Motor neuron (in vitro differentiated cells): ENCODE data around the gene LSAMP. TPM values are rescaled to one million over a fixed set of nuclear protein-coding genes. Genes with fewer than 3 reads are reported as not detected.

Source experiments
- ATAC-seq, 8 experiments: fragments of 200-7000 bp; cut with Tn5 transposase; replicated peaks in 6 of 8; 2 replicates each; pipeline ENCODE4 v1.8.0; 2021; ENCODE audit warnings: mild to moderate bottlenecking in 8 of 8, moderate library complexity in 8 of 8
- H3K27ac ChIP-seq, 2 donors: fragments of 250-450 bp; sonication (Bioruptor Pico); 2 replicates each; pipeline ENCODE4 v1.9.0; 2021; ENCODE audit warnings: antibody characterized with exemption in 2 of 2, mild to moderate bottlenecking in 2 of 2, moderate library complexity in 1 of 2
- H3K4me1 ChIP-seq, 2 donors: fragments of 250-450 bp; sonication (Bioruptor Pico); replicated peaks in 1 of 2; 2 replicates each; pipeline ENCODE4 v1.6.1; 2021; ENCODE audit warnings: antibody characterized with exemption in 2 of 2, mild to moderate bottlenecking in 2 of 2, moderate library complexity in 1 of 2
- H3K4me3 ChIP-seq, 5 donors: fragments of 250-450 bp; sonication (Bioruptor Pico); 2 replicates each; pipeline ENCODE4 v1.9.0; 2021; ENCODE audit warnings: antibody characterized with exemption in 5 of 5, mild to moderate bottlenecking in 5 of 5, moderate library complexity in 4 of 5
- WGBS, 10 experiments: fragments of 450-650 bp; shearing (Covaris generic); methylation state at CpG; one replicate each; pipeline ENCODE4 v1.0.0; 2022; 5-methylcytosine and 5-hydroxymethylcytosine counted together
- in situ Hi-C, 9 experiments: fragments of 400-800 bp; cut with MboI; loops; one replicate each; pipeline ENCODE4 v1.15.0; 2021; ENCODE audit warnings: low sequenced_read_pairs in 9 of 9, low pct_unique_long_range_greater_than_20kb in 2 of 9; ENCODE audit not compliant: unreplicated experiment in 9 of 9
- total RNA-seq, 8 experiments: library from RNA; unstranded; fragments of 300-600 nt; gene quantifications; 2 replicates each; pipeline versions ENCODE4 v1.2.3 to v1.2.4, GENCODE V29; 2022

The LSAMP gene
- total RNA-seq, 8 experiments from 2014 or later, result 24.4 to 76.5 (median 39.2) TPM

DNA sequence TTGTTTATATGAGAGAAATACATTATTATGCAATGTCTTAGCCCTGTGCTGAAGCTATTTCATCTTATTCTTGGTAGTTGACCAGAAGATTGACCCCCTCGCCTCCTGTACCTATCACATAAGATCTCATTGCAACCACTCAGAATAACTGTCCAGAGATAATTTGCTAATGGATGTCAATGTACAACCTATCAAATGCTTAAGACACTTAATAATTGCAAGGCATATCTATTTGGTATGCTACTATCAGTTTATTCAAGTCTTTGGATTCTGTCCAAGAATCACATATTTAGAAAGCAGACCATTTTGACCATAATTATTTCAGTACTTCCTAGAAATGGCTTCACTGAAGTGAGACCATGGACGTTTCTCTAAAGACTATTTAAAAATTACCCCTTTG, 580.4 kb downstream of the LSAMP start:
- no peak overlapping the region for H3K27ac ChIP-seq
- H3K4me1 ChIP-seq, result peaks cover 18 to 39% of the 10 kb centered on the region in 2 donors
- in situ Hi-C loops, result no loop called here
- ATAC-seq, result peak in 2 of 8 experiments; percentile 32 to 50
- 42 to 88% (median 76%) methylated on average over 1 to 2 of the region's 2 CpGs; no CpG with 5 or more reads in 2 of the 10 experiments for WGBS, 10 experiments
- no peak overlapping the region for H3K4me3 ChIP-seq

DNA sequence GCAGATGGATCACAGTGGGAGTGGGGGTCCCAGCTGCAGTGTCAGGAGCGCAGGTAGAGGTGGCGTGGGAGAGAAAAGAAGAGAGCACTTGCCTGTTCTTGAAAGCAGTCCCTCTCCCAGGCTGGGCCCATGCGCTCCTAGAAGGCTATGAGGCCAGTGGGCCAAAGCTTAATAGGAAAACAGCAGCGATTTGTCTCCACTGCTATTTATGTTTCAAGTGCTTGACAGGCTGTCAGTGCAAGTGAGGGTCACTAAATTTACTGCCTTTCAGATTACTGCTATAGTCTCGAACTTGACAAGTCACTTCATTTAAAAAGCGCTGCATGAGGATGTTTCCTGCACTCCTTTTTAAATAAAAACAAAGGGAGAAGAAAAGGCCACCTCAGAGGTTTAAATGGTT, 582.4 kb downstream of the LSAMP start:
- peaks cover 18 to 36% of the 10 kb centered on the region in 2 donors for H3K4me1 ChIP-seq
- WGBS, 10 experiments, result 0 to 65% (median 17%) methylated on average over 1 to 5 of the region's 6 CpGs; no CpG with 5 or more reads in 2 of the 10 experiments
- peak overlapping the region; percentile 9 to 16 for H3K27ac ChIP-seq
- ATAC-seq, result peak in 5 of 8 experiments; percentile 79 to 93 (median 83)
- H3K4me3 ChIP-seq, result no peak overlapping the region
- in situ Hi-C loops, result no loop called here

DNA sequence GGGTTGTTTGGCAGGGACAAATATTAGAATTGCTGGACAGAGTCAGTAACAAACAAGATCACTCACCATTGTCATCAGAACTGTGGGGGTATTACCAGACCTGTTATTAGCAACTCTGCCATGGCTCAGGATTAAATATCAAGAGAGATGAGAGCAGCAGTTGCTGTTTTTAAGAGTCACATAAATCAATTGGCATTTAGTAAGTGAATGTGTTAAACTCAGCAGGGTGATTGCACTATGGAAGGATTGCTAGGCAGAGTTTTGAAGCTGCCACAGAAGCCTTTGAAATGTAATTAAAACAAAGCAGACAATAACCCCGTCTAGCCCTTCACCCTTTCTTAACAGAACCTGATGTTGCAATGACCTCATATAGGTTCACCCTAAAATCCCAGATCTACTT, 583.2 kb downstream of the LSAMP start:
- H3K27ac ChIP-seq, result no peak overlapping the region
- ATAC-seq, result peak in 5 of 8 experiments; percentile 48 to 67 (median 59)
- H3K4me1 ChIP-seq, result peaks cover 18 to 36% of the 10 kb centered on the region in 2 donors
- 0 to 38% (median 17%) methylated on average over 1 of the region's 1 CpG; no CpG with 5 or more reads in 4 of the 10 experiments for WGBS, 10 experiments
- H3K4me3 ChIP-seq, result no peak overlapping the region
- in situ Hi-C loops, result no loop called here

DNA sequence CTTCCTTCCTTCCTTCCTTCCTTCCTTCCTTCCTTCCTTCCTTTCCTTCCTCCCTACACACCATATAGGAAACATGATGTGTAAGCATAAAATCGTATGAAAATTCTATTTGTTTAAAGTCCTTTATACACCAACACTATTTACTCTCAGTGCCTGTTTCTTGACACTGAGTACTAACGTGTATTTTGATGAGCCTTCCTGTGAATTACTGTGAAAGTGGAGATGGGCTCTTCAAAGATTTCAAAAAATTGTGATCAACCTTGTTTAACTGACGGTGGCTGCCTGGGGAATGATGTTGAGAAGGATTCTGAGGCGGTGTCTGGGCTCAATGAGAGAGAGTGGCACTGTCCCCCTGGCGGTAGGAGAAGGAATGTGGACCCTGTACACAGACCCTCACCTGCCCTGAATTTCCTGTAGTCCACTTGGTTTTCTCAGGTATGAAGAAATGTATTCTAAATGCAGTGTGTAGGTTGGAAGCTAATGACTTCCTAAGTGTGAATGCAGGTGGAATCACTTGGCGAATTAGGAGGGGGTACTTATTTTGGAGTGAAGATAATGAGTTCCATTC, 584.0 kb downstream of the LSAMP start:
- ATAC-seq, result no peak
- 76 to 100% (median 90%) methylated on average over 1 to 6 of the region's 6 CpGs; no CpG with 5 or more reads in 3 of the 10 experiments for WGBS, 10 experiments
- Histone ChIP-seq H3K4me1 (peaks cover 18 to 36% of the 10 kb centered on the region in 2 donors), H3K4me3 (no peak overlapping the region), H3K27ac (no peak overlapping the region)
- in situ Hi-C loops, result no loop called here

DNA sequence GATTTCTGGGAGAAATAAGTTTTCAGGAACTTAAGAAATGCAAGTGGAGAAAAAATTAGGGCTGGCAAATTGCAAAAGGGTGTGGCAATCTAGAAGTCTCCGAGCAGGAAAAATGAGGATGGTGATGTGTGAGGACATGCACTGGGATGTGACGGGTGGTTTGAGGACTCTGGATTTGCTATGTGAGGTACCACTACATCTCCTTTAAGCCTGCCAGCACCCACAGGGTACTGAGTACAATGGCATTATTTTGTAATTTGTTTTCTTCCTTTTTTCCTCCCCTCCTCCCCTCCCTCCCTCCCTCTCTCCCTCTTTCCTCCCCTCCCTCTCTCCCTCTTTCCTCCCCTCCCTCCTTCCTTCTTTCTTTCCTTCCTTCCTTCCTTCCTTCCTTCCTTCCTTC, 584.5 kb downstream of the LSAMP start:
- Histone ChIP-seq H3K27ac (no peak overlapping the region), H3K4me1 (peaks cover 18 to 36% of the 10 kb centered on the region in 2 donors), H3K4me3 (no peak overlapping the region)
- no peak for ATAC-seq
- in situ Hi-C loops, result no loop called here
- WGBS, 10 experiments, result 20 to 92% (median 88%) methylated on average over 1 of the region's 2 CpGs; no CpG with 5 or more reads in 6 of the 10 experiments

DNA sequence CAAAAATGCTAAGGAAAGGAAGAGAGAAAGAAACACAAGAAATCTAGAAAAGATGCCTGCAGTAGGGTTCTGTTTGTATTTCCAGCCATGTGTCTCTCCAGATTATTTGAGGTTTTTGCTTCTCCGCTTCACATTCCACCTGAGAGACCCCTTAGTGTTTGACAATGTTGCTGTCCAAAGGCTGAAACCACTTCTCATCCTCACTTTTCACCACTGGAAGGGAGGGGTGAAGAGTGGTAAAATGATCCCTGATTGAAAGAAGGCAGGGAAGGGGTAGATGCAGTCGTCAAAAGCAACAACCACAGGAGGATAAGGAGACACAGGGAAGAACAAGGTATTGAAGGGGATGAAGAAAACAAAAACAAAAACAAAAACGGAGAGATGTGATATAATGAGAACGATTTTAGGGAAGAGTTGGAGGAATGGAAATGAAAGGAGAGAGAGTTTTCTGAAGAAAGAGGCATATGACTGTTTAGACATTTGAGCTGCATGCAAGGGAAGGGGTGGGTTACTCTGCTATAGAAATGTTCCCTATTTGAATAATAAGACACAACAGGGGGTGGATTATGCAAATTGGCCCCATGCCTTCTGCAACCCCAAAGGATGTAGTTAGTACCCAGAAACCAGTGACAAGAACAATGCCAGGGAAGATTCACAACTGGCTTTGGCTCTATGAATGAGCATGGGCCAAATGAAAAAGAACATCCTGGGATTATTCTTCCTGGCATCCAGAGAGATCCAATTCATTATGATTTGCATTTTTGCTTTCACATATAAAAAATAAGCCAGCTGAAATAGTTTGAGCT, 586.1 kb downstream of the LSAMP start:
- in situ Hi-C loops, result no loop called here
- peaks cover 18 to 31% of the 10 kb centered on the region in 2 donors for H3K4me1 ChIP-seq
- ATAC-seq, result peak in 4 of 8 experiments; percentile 7 to 49 (median 26)
- WGBS, 10 experiments, result 0 to 38% (median 21%) methylated on average over 1 to 4 of the region's 4 CpGs
- H3K4me3 ChIP-seq, result no peak overlapping the region
- H3K27ac ChIP-seq, result no peak overlapping the region

DNA sequence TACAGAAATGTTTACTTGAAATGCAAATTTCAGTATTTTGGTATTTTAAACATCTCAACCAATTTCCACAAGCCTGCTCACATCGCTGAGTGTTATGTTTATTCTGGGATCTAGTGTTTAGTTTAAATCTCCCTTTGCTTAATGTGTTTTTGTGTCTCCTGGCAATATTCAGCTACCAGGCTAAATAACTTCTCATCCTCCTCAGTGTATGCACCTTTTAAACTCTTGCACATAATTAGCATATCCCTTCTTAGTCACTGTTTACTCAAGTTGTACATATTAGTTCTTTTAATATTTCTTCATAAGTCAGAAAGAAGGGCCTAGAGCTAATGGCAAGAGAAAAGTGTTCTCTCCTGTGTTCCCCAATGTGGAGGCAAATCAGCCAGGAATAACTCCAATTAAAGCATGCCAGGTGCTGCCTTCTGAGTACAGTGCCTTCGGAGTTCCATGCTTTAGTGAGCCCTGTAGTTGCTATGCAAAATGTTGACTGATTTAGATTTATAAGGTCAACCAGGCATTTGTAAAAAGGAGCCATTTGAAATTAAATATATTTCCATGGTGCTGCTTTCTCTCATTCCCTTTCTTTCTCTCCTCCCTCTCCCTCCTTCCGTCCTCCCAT, 587.7 kb downstream of the LSAMP start:
- peak in 4 of 8 experiments; percentile 49 to 89 (median 84) for ATAC-seq
- no peak overlapping the region for H3K27ac ChIP-seq
- H3K4me1 ChIP-seq, result peaks cover 11 to 15% of the 10 kb centered on the region in 2 donors
- 6 to 100% (median 60%) methylated on average over 1 to 3 of the region's 3 CpGs; no CpG with 5 or more reads in 1 of the 10 experiments for WGBS, 10 experiments
- in situ Hi-C loops, result no loop called here
- no peak overlapping the region for H3K4me3 ChIP-seq

DNA sequence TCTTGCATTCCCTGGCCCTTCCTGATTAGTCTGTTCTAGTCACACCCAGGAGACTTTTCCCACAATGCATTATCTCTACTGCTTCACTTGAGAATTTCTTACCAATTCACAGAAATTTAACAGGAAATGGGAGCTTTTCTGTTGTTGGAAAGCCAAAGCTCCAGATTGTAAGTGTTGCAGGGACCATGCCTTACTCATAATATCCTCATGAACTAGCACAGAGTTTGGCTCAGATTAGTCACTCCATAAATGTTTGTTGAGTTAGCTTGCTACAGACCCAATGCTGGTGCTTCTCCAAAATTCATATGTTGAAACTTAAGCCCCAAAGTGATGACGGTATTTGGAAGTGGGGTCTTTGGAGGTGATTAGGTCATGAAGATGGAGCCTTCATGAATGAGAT, 589.4 kb downstream of the LSAMP start:
- no peaks in the 10 kb centered on the region for H3K4me1 ChIP-seq
- no peak overlapping the region for H3K4me3 ChIP-seq
- 78 to 100% (median 86%) methylated on average over 1 of the region's 1 CpG; no CpG with 5 or more reads in 5 of the 10 experiments for WGBS, 10 experiments
- in situ Hi-C loops, result no loop called here
- no peak for ATAC-seq
- H3K27ac ChIP-seq, result no peak overlapping the region

DNA sequence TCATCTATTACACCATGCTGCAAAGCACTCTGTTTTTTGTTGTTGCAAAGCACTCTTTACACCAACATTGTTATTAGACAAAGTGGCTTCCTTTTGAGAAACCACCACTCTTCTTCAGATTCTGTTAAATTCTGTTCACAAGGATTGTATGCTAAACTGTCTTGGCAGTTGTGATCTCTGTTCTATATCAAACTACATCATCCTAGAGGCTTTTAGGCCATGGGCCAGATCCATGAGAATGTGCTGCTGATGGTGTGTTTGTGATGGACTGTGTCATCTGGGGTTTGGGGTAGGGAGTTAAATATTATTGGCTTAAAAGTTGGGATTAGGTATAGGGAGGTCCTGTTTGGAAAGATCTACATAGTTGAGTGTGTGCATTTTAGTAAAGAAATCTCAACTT, 592.2 kb downstream of the LSAMP start:
- ATAC-seq, result no peak
- Histone ChIP-seq H3K4me1 (no peaks in the 10 kb centered on the region), H3K27ac (no peak overlapping the region), H3K4me3 (no peak overlapping the region)
- in situ Hi-C loops, result no loop called here

DNA sequence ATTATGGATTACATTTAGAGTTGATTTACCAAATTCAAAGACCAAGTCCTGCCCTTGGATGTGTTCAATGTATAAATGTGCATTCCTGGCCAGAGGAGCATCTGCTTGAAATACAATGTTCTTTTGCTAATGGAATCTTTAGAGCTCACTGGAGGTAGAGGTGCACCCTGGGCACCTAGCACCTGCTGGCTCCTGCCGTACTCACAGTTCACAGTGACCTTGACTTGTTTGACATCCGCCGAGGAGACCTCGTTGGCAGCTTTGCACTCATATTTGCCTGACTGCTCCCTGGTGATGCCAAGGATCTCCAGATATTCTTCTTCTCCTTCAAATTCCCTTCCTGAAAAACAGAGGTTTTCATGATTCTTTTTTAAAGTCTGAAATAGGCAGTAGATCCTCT, 593.0 kb downstream of the LSAMP start:
- WGBS, 10 experiments, result 81 to 100% (median 94%) methylated on average over 1 to 4 of the region's 4 CpGs; no CpG with 5 or more reads in 3 of the 10 experiments
- no peak overlapping the region for H3K27ac ChIP-seq
- in situ Hi-C loops, result no loop called here

DNA sequence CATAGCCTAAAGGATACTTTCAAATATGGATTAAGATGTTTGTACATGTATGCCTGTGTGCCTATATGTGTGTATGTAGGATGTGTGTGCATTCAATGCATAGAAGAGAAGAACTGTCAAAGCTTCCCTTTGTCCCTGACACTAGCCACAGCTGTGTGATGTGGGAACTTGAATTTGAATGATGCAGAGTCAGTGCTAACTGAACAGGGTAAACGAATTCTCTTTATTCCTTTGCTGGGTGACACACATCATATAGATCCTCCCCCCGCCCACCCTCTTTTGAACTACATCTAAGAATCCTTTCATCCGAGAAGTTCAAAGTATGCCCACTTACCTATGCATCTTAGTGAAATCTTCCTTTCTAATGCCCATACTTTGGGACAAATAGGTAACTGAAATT, 593.7 kb downstream of the LSAMP start:
- 40 to 100% (median 80%) methylated on average over 1 to 3 of the region's 3 CpGs; no CpG with 5 or more reads in 1 of the 10 experiments for WGBS, 10 experiments
- ATAC-seq, result no peak
- Histone ChIP-seq H3K4me3 (no peak overlapping the region), H3K4me1 (no peaks in the 10 kb centered on the region), H3K27ac (no peak overlapping the region)
- in situ Hi-C loops, result no loop called here

More for the DNA sequence above, 593.0 kb downstream of the LSAMP start:
- H3K4me1 ChIP-seq, result no peaks in the 10 kb centered on the region
- no peak for ATAC-seq
- H3K4me3 ChIP-seq, result no peak overlapping the region

DNA sequence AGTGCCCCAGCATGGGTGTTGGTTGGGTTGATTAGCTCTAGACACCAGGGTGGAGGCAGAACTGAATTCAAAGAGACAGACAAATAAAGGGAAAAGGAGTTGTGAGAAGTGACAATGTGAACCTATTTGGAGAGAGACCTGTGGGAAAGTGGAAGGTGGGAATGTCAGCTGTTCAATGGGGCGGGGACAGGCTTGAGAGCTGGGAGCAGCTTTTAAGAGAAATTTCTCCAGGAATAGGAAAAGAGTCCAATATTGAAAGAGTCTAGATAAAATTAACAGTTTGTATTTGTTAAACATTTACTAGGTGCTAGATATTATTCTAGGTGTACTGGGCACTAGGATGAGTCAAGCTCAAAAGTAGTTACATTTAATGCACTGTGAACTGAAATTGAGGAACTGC, 596.6 kb downstream of the LSAMP start:
- in situ Hi-C loops, result loop anchor here in 1 of 9 experiments (25.0 kb wide), 1 partner anchor 239 kb away; no protein-coding TSS in a partner anchor
- ATAC-seq, result no peak
- WGBS, 10 experiments, result 80 to 100% (median 94%) methylated on average over 1 of the region's 1 CpG; no CpG with 5 or more reads in 4 of the 10 experiments
- H3K27ac ChIP-seq, result no peak overlapping the region
- no peak overlapping the region for H3K4me3 ChIP-seq
- no peaks in the 10 kb centered on the region for H3K4me1 ChIP-seq

DNA sequence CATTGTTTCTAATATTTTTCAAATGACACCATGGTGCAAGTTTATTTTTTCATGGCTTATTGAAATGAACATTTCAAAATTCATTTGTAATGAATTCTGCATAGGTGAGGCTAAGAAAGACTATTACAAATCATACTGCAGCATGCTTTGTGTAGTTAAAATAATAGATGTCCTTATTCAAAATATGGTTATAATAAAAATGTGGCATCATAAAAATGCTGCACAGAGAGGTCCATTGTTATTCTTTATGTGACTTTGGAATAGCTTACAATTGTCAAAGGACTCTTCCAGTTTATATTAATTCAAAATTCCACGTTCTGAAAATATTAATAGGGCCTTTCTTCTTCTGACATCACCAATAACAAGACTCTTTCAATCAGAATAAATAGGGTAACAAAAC, 599.3 kb downstream of the LSAMP start:
- Histone ChIP-seq H3K27ac (no peak overlapping the region), H3K4me1 (no peaks in the 10 kb centered on the region), H3K4me3 (no peak overlapping the region)
- in situ Hi-C loops, result loop anchor here in 1 of 9 experiments (25.0 kb wide), 1 partner anchor 241 kb away; no protein-coding TSS in a partner anchor
- no peak for ATAC-seq
- 0 to 100% (median 59%) methylated on average over 1 of the region's 1 CpG; no CpG with 5 or more reads in 2 of the 10 experiments for WGBS, 10 experiments
